Fibroblast of skin of right quadriceps (primary cell): Measurements from ENCODE around the gene NREP.

ENCODE experiments used
- DNase-seq: peaks from one replicate; pipeline ENCODE4 v3.0.0-alpha.2; 2013

The NREP gene

GRCh38 chr5:111691508-111691907 lies 65.5 kb downstream of the NREP start:
- no peak for DNase-seq

GRCh38 chr5:111689357-111689935 lies 67.5 kb downstream of the NREP start:
- no peak for DNase-seq

GRCh38 chr5:111685969-111686368 lies 71.0 kb downstream of the NREP start:
- DNase-seq, result no peak

- DNase-seq, result no peak
Observed at GRCh38 chr5:111682641-111683040, 74.4 kb downstream of the NREP start.

- no peak for DNase-seq
Observed at GRCh38 chr5:111682121-111682520, 74.9 kb downstream of the NREP start.

GRCh38 chr5:111681414-111682120 lies 75.4 kb downstream of the NREP start:
- DNase-seq, result no peak

GRCh38 chr5:111680737-111681413 lies 76.1 kb downstream of the NREP start:
- DNase-seq, result peak; percentile 96

GRCh38 chr5:111679611-111680010 lies 77.4 kb downstream of the NREP start:
- DNase-seq, result no peak
